Erythroblast (primary cell): Measurements from ENCODE around the gene MLLT10.
A peak's percentile ranks its signal among the peaks of the same experiment; 100 is the strongest.

Source experiments
- DNase-seq, 2 experiments: peaks; one replicate each; lab custom pipeline; 2025; lab: John Stamatoyannopoulos, UW
- GATA1 ChIP-seq: IDR thresholded peaks from 2 replicates; pipeline ENCODE4 v1.6.1; 2011; ENCODE audit warnings: low read depth, mild to moderate bottlenecking, control low read depth, low read length, moderate library complexity
- POLR2A ChIP-seq: IDR thresholded peaks from 2 replicates; pipeline ENCODE4 v1.6.1; 2011; ENCODE audit warnings: mild to moderate bottlenecking, low read length

Gene MLLT10

DNA sequence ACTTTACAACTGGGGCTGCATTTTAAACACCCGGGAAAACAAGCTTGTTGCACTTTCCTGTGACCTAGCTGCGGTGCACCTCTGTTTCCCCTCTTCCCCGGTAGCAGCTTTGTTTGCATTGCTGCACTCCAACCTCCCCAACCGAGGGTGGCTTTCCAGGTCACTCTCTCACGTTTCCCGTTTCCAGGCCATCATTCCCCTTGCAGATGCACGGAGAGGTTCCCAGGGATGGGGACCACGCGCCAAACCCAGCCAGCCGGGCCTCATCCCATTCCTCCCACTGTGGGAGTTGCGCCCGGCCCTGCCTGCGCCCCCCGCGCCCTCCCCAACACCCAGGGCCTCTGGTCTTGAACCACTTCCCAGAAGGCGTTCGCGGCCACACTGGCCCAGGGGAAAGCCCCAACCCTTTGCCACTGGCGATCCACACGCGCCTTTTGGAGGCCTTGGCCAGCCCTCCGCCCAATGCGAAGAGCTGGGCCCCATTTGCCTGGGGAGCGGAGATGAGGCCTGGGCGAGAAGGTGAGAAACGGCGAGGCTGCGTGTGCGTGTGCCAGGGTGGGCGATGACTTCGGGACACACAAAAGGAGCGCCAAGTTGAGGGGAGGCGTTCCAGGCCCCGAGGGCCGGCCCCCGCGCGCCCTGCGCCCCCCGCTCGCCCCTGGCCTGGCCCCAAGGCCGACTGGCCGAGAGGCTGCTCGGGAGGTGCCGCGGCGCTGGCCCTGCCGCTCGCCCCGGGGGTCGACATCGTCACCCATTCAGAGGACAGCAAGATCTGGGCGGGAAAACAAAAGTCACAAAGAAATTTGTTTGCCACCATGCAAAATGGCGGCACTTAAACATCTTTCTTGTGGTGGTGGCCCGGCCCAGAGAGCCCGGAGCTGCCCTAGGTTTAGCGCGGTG, 24.4 kb upstream of the MLLT10 start:
- DNase-seq: peak; percentile 33 to 36

DNA sequence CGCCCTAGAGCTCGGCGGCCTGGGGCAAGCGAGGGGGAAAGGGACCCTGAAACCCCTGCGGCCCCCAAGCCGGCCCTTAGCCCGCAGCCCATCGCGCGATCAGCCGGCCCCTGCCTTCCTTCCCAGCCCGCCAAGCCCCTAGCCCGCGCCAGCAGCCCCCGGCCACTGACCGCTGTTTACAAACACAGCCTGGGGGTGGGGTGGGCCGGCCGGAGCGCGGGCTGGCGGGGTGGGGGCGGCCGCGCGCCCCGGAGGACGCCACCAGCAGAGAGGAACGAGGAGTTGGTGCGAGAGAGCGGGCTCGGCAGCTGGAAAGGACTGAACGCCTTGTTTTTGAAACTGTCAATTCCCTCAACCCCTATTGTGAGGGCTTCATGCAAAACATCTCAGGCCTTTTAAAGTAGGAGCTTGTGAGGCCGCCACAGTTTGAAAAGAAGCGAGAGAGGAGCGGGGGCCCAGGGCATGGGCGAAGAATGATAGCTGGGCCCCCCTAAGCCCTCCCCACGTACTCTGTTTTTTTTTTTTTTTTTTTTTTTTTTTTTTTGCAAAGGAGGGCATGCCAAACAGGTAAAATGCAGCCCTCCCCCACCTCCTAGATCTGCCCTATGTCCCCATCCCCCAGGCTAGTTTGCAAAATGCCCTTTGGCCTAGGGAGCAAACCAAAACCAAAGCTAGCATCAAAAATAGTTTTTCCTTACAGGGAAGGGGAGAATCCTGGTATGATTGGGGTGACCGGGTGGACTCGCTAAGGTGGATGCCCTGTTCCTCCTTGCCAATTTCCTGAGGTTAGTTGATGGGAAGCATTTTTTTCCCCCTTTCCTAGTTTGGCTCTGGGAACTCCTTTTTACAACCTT, 23.6 kb upstream of the MLLT10 start:
- peak; percentile 36 to 39 for DNase-seq
- TF ChIP-seq GATA1: no peak
- no peak for TF ChIP-seq POLR2A

More for the DNA sequence above, 24.4 kb upstream of the MLLT10 start:
- TF ChIP-seq POLR2A (no peak), GATA1 (no peak)

DNA sequence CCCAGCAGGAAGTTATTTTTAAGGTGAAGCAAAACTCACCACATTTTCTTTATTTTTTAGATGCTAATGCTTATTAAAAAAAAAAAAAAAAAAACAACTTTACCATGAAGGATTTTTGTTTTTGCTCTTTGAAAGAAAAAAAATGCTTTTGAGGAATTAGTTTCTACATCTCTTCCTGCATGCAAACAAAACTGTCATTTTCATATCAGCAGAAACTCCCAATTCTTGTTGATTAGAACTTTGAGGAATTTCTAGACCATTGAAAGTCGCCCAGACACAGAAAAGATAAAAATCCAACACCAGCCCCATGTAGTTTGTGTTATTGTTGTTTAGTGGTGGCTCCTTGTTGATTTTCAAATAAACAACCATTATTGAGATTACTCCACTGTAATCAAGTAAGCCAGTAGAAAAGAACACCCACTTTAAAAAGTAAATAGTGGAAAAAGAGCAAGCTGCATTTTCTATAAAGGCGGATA, 22.9 kb upstream of the MLLT10 start:
- TF ChIP-seq POLR2A (no peak), GATA1 (no peak)
- DNase-seq: no peak

GRCh38 chr10:21511946-21512572, 22.0 kb upstream of the MLLT10 start:
- no peak for DNase-seq
- TF ChIP-seq POLR2A (no peak), GATA1 (no peak)

- TF ChIP-seq GATA1 (no peak), POLR2A (no peak)
- no peak for DNase-seq
Measured at GRCh38 chr10:21512573-21513404, 21.2 kb upstream of the MLLT10 start.

- TF ChIP-seq POLR2A (no peak), GATA1 (no peak)
- no peak for DNase-seq
Measured at GRCh38 chr10:21513405-21513788, 20.6 kb upstream of the MLLT10 start.

DNA sequence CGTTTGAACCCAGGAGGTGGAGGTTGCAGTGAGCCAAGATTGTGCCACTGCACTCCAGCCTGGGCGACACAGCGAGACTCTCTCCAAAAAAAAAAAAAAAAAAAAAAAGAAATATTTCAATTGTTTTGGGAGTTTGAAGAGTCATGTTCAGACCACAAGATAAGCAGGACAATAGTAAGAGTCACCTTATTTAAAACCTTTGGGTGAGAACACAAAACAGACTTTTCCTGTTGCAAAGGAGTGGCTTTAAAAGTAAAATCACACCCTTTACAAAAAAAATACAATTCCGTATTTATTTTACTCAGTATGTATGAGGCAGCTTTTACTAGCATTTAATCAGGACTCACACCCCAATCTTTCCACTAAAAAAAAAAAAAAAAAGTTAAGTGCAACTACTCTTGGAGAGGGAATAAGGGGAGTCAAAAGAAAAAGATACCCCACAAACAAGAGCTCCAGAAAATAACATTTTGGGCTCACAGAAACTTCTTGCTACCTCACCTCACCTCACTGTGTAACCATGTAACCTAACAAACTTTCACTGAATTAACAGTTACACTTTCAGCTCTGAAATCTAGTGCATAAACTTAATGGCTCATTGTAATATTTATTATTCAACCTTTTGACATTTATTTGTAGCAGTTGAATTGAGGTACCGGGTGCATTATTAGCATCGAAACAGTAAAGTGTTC, 19.8 kb upstream of the MLLT10 start:
- DNase-seq: no peak
- TF ChIP-seq GATA1 (no peak), POLR2A (no peak)

GRCh38 chr10:21514818-21515351, 19.1 kb upstream of the MLLT10 start:
- DNase-seq: no peak
- TF ChIP-seq GATA1 (no peak), POLR2A (no peak)

DNA sequence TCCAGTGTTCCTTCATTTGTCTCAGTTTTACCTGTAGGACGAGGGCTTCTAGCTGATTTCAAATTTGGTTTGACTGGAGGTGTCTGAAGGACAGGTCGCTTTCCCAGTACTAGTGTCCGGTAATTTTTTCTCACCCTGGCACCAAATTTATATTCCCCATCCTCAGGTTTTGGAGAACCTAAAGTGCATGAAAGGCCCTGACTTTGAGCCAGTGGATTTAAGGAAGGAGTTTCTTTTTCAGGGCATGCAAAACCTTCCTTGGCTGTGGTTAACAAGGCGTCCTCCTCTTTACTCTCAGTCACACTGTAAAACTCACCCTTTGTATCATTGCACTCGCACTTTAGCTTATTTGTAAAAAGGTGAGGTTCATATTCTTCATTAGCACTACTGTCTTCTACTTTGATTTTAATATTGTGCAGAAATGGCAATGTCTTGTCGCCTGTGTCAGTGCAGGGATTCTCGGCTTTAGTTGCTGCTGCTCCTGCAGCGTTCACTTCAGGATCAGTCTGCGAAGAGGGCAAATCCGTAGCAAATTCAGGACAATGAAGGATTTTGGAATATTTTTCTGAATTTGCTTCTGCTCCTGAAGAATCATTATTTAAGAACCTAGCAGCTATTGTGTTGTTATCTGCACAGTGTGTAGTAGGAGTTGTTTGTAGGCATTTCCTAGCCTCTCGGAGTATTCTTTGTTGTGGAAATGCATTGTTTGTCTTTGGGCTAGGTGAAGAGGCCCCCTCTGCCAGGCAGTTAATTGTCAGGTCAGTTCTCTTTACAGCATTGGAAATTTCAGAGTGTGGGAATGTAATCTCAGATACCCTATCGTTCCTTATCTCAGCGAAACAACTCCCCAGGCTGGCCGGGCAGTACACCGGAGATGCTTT, 18.4 kb upstream of the MLLT10 start:
- peak in 1 of 2 experiments; percentile 35 for DNase-seq
- TF ChIP-seq GATA1: no peak
- no peak for TF ChIP-seq POLR2A

DNA sequence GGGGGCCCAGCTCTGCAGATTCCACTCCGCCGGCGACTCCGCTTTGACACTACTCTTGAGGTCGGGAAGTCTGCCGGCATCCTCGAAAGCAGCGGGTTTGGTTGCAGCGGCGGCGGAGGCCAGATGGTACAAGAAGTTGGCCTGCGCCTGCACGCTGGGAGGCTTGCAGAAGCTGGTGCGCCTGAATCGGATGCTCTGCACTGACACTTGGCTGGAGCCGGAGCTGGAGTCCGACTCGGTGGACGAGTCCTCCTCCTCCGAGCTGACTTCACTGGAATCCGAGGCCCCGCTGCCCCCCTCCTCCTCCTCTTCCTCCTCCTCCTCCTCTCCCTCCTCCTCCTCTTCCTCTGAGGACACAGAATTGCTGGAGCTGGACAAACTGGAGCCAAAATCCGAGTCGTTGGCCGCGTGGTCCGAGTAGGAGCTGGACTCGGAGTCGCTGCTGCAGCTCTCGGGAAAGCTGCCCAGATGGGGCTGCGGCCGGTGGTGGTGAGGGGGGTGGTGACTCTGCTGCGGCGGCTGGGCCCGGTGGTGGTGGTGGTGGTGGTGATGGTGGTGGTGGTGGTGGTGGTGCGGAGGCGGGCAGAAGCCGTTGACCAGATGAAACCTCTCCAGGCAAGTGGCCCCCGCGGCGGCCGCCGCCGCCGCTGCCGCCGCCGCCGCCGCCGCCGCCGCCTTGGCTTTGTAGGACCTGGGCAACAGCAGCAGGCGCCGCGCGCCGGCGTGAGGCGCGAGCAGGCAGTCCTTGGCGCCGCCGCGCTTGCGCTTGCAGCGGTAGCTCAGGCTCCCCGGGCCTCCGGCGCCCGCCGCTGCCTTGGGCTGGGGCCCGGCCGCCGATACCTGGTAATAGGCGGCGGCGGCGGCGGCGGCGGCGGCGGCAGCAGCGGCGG, 17.5 kb upstream of the MLLT10 start:
- DNase-seq: peak; percentile 75 to 80
- TF ChIP-seq GATA1: no peak
- TF ChIP-seq POLR2A: no peak
